Heart right ventricle (tissue), 16 donors: Measurements from ENCODE around the gene TBC1D8. TPM values are rescaled to one million over a fixed set of nuclear protein-coding genes. Genes with fewer than 3 reads are reported as not detected.

Experiments used
- ATAC-seq, 8 donors: fragments of 200-7000 bp; cut with Tn5 transposase; one replicate each; pipeline ENCODE4 v1.9.1; 2020; ENCODE audit warnings: mild to moderate bottlenecking in 8 of 8, moderate library complexity in 8 of 8, moderate number of reproducible peaks in 1 of 8
- DNase-seq, 2 donors: peaks; one replicate each; pipeline ENCODE4 v3.0.0-alpha.2; 2020
- H3K27ac ChIP-seq, 10 donors: fragments of 200-600 bp; sonication (generic) in 2 of 10; one replicate each; pipeline versions ENCODE4 v1.5.0 to v1.8.0; 2020 to 2022; ENCODE audit warnings: mild to moderate bottlenecking in 3 of 10
- H3K27me3 ChIP-seq, 7 donors: fragments of 200-600 bp; one replicate each; pipeline ENCODE4 v1.8.0; 2021 to 2022; ENCODE audit warnings: mild to moderate bottlenecking in 2 of 7
- H3K36me3 ChIP-seq, 9 donors: fragments of 200-600 bp; sonication (generic) in 1 of 9; one replicate each; pipeline versions ENCODE4 v1.5.0 to v1.8.0; 2020 to 2022; ENCODE audit warnings: mild to moderate bottlenecking in 2 of 9
- H3K4me1 ChIP-seq, 9 donors: fragments of 200-600 bp; sonication (generic) in 1 of 9; one replicate each; pipeline versions ENCODE4 v1.5.0 to v1.8.0; 2020 to 2022; ENCODE audit warnings: mild to moderate bottlenecking in 4 of 9
- H3K4me3 ChIP-seq, 10 donors: fragments of 200-600 bp; sonication (generic) in 2 of 10; one replicate each; pipeline versions ENCODE4 v1.5.0 to v1.8.0; 2020 to 2022; ENCODE audit warnings: mild to moderate bottlenecking in 7 of 10, moderate library complexity in 2 of 10
- H3K9me3 ChIP-seq, 11 donors: fragments of 200-600 bp in 10 of 11; sonication (generic) in 2 of 11; one replicate each; pipeline versions ENCODE4 v1.5.0 to v1.8.0; 2013 to 2022; ENCODE audit warnings: mild to moderate bottlenecking in 2 of 11, control low read depth in 1 of 11, moderate library complexity in 1 of 11
- WGBS, 2 donors: extraction: QIAGEN DNeasy Blood & Tissue Kit; methylation state at CpG; one replicate each; pipeline ENCODE4 v1.1.7; 2013; ENCODE audit warnings: inconsistent platforms in 1 of 2; 5-methylcytosine and 5-hydroxymethylcytosine counted together
- intact Hi-C, 10 donors: fragments of 100-400 bp; cut with DNase I; formaldehyde crosslinking; loops; one replicate each; pipeline versions ENCODE4 v1.11.1 to v1.14.2; 2022
- polyA plus RNA-seq, 2 donors: library from polyadenylated mRNA; stranded (reverse); fragments of 200-250 nt; gene quantifications; one replicate each; pipeline ENCODE4 v1.2.3, GENCODE V29; 2013
- total RNA-seq, 10 donors: library from RNA; stranded (reverse); fragmentation: NEBNext Ultra II Directional in 3 of 10; extraction: Animal tissue kit (Norgen Biotek cat#: 25700) in 3 of 10; gene quantifications; one replicate each; pipeline versions ENCODE4 v1.2.1 to v1.2.4, GENCODE V29; 2021 to 2023
- TF ChIP-seq, protein P1 (sequence below), 9 donors: fragments of 200-600 bp; sonication (generic) in 2 of 9; IDR thresholded peaks; one replicate each; pipeline versions ENCODE4 v1.5.0 to v1.8.0; 2021 to 2022; ENCODE audit warnings: antibody characterized with exemption in 9 of 9, mild to moderate bottlenecking in 5 of 9, moderate library complexity in 1 of 9
- donor health status: Arrhythmogenic right ventricular cardiomyopathy.
- donor health status: ischemic (EF 13 %, LVEDD 7.1; RV severe dilation, severe dysfunction).
- donor health status: healthy with polysubstance abuse.
- donor health status: DM: no; HTN: yes; CAD: no.
- donor health status: DM: no; HTN: no; CAD: no.
- donor health status: ischemic (EF 25% LVEDD 6.9; RV normal size, moderate dysfunction).
- donor health status: ischemic (EF 25% LVEDD 5.7; RV mildly dilated, moderate dysfunction).
- donor health status: healthy.
- donor health status: DM: yes; HTN: yes; CAD: no.
- donor health status: Ischemic cardiomyopathy.
- donor health status: ischemic (EF 35%, LVEDD 5.7; RV mildly dilated, moderate dysfunction).
- donor health status: nonischemic (EF 11% LVEDD 7.7; RV severe dilation, severe dysfunction).
- donor health status: DM: yes; HTN: yes; CAD: no.
- donor health status: PGD.
- donor health status: ischemic (EF 29% LVEDD 5.4; RV normal size, mild dysfunction).
- donor health status: nonischemic (EF 23%, LVEDD 6.1; RV moderate dilation, normal function).

The TBC1D8 gene
- total and polyA plus RNA-seq, 12 donors, result 24.0 to 69.5 (median 55.5) TPM

GRCh38 chr2:101047075-101047766 is 104.0 kb downstream of the TBC1D8 start:
- WGBS, 2 donors, result 76 to 78% methylated on average over 12 of the region's 12 CpGs

DNA sequence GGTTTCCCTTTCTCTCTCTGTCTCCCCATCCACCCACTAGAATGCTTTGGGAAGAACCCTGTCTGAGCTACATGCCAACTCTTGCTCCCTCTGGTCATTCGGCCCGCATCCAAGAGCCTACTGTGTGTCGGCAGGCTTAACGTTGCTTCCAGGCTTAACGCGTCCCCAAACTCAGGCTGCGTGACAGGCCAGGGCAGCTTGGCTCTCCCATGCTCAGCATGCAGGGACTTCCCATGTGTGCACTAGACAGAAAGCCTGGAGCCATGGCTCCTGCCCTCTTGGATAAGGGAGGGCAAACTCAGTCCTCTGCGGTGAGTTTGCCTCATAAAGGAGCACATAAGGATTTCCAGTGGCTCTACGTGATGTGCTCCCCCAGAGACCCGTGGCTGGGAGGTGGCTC is 105.9 kb downstream of the TBC1D8 start:
- no peaks in the 10 kb centered on the region for H3K27me3 ChIP-seq
- intact Hi-C loops, result loop anchor here in 1 of 10 donors (5.0 kb wide), 1 partner anchor 92 kb away; no protein-coding TSS in a partner anchor
- 95 to 97% methylated on average over 10 of the region's 10 CpGs for WGBS, 2 donors
- no peak overlapping the region for H3K27ac ChIP-seq
- H3K4me1 ChIP-seq, result peaks cover 0 to 54% (median 23%) of the 10 kb centered on the region in 9 donors
- DNase-seq (no peak), ATAC-seq (no peak)
- TF ChIP-seq, protein P1, sequence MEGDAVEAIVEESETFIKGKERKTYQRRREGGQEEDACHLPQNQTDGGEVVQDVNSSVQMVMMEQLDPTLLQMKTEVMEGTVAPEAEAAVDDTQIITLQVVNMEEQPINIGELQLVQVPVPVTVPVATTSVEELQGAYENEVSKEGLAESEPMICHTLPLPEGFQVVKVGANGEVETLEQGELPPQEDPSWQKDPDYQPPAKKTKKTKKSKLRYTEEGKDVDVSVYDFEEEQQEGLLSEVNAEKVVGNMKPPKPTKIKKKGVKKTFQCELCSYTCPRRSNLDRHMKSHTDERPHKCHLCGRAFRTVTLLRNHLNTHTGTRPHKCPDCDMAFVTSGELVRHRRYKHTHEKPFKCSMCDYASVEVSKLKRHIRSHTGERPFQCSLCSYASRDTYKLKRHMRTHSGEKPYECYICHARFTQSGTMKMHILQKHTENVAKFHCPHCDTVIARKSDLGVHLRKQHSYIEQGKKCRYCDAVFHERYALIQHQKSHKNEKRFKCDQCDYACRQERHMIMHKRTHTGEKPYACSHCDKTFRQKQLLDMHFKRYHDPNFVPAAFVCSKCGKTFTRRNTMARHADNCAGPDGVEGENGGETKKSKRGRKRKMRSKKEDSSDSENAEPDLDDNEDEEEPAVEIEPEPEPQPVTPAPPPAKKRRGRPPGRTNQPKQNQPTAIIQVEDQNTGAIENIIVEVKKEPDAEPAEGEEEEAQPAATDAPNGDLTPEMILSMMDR (IDR thresholded peaks at IDR 0.05), result no peak
- H3K9me3 ChIP-seq, result peaks cover 0 to 4% (median 0%) of the 10 kb centered on the region in 11 donors
- peaks cover 0 to 61% (median 16%) of the 10 kb centered on the region in 9 donors for H3K36me3 ChIP-seq
- H3K4me3 ChIP-seq, result no peak overlapping the region

More at GRCh38 chr2:101047075-101047766, 104.0 kb downstream of the TBC1D8 start:
- intact Hi-C loops, result loop anchor here in 1 of 10 donors (5.0 kb wide), 1 partner anchor 90 kb away; no protein-coding TSS in a partner anchor
- peaks cover 0 to 35% (median 18%) of the 10 kb centered on the region in 9 donors for H3K4me1 ChIP-seq
- H3K27ac ChIP-seq, result peak overlapping the region in 6 of 10 donors; percentile 2 to 59 (median 42)
- ATAC-seq (peak in 6 of 8 donors; percentile 26 to 63 (median 44)), DNase-seq (no peak)
- H3K36me3 ChIP-seq, result peaks cover 0 to 61% (median 19%) of the 10 kb centered on the region in 9 donors
- H3K4me3 ChIP-seq, result no peak overlapping the region
- peaks cover 0 to 4% (median 0%) of the 10 kb centered on the region in 11 donors for H3K9me3 ChIP-seq
- H3K27me3 ChIP-seq, result no peaks in the 10 kb centered on the region
- TF ChIP-seq, protein P1 (IDR thresholded peaks at IDR 0.05), result no peak

GRCh38 chr2:101041413-101041812 is 109.8 kb downstream of the TBC1D8 start:
- Histone ChIP-seq H3K4me1 (peaks cover 0 to 50% (median 7%) of the 10 kb centered on the region in 9 donors), H3K27ac (peak overlapping the region in 3 of 10 donors; percentile 9 to 64 (median 25)), H3K9me3 (no peaks in the 10 kb centered on the region), H3K36me3 (peaks cover 0 to 64% (median 29%) of the 10 kb centered on the region in 9 donors), H3K4me3 (no peak overlapping the region), H3K27me3 (no peaks in the 10 kb centered on the region)
- DNase-seq (no peak), ATAC-seq (peak in 1 of 8 donors; percentile 33)
- TF ChIP-seq, protein P1 (IDR thresholded peaks at IDR 0.05), result no peak
- 81 to 84% methylated on average over 4 of the region's 4 CpGs for WGBS, 2 donors
- intact Hi-C loops, result no loop called here

DNA sequence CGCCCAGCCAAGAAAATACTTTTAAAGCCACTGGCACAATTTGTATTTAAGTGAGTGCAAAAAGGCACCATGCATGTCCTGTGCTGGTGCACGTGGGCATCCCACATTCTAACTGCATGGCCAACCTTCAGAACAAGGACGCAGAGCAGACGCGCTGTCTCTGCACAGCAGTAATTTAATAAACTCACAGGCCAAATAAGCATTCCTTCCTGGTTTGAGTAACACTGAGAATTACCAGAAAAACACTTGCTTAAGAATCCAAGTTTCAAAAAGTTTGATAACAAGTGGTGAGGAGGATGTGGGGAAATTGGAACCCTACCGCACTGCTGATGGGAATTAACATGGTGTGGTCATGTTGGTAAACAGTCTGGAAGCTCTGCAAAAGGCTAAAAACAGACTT is 110.4 kb downstream of the TBC1D8 start:
- H3K9me3 ChIP-seq, result no peaks in the 10 kb centered on the region
- TF ChIP-seq, protein P1 (IDR thresholded peaks at IDR 0.05), result no peak
- WGBS, 2 donors, result 75 to 85% methylated on average over 6 of the region's 6 CpGs
- peaks cover 0 to 50% (median 7%) of the 10 kb centered on the region in 9 donors for H3K4me1 ChIP-seq
- intact Hi-C loops, result no loop called here
- peaks cover 0 to 64% (median 29%) of the 10 kb centered on the region in 9 donors for H3K36me3 ChIP-seq
- H3K4me3 ChIP-seq, result no peak overlapping the region
- DNase-seq (no peak), ATAC-seq (peak in 4 of 8 donors; percentile 36 to 63 (median 50))
- no peaks in the 10 kb centered on the region for H3K27me3 ChIP-seq
- peak overlapping the region in 2 of 10 donors; percentile 26 to 64 for H3K27ac ChIP-seq
